MM.1S (cell line): Measurements from ENCODE around the gene PDIA6.

Experiments
- DNase-seq: peaks from one replicate; pipeline ENCODE4 v3.0.0-alpha.2; 2015
- H2AFZ ChIP-seq: fragments of 300-600 bp; sonication (generic); 2 replicates; pipeline ENCODE4 v1.6.0; 2016; ENCODE audit warnings: antibody characterized with exemption, low read length
- H3F3A ChIP-seq: fragments of 300-600 bp; sonication (generic); 2 replicates; pipeline ENCODE4 v1.6.1; 2016; ENCODE audit warnings: mild to moderate bottlenecking, antibody characterized with exemption, low read length, moderate library complexity, mixed read lengths; ENCODE audit not compliant: insufficient read depth
- H3K27ac ChIP-seq: fragments of 300-600 bp; sonication (generic); 2 replicates; pipeline ENCODE4 v1.5.1; 2016; ENCODE audit warnings: mild to moderate bottlenecking, low read length
- H3K27me3 ChIP-seq: fragments of 300-600 bp; sonication (generic); replicated peaks from 2 replicates; pipeline ENCODE4 v1.6.0; 2016; ENCODE audit warnings: low read length; ENCODE audit not compliant: insufficient read depth
- H3K36me3 ChIP-seq: fragments of 300-600 bp; sonication (generic); replicated peaks from 2 replicates; pipeline ENCODE4 v1.6.1; 2016; ENCODE audit warnings: mild to moderate bottlenecking, low read length, mixed read lengths; ENCODE audit not compliant: insufficient read depth
- H3K4me1 ChIP-seq: fragments of 300-600 bp; sonication (generic); 2 replicates; pipeline ENCODE4 v1.6.1; 2016; ENCODE audit warnings: low read length, mixed read lengths
- H3K4me2 ChIP-seq: fragments of 300-600 bp; sonication (generic); 2 replicates; pipeline ENCODE4 v1.6.0; 2016; ENCODE audit warnings: low read depth, low read length
- H3K4me3 ChIP-seq: fragments of 300-600 bp; sonication (generic); 2 replicates; pipeline ENCODE4 v1.5.1; 2016; ENCODE audit warnings: low read length, mixed read lengths
- H3K79me2 ChIP-seq: fragments of 300-600 bp; sonication (generic); 2 replicates; pipeline ENCODE4 v1.6.1; 2016; ENCODE audit warnings: mixed run types, low read length, mixed read lengths
- H3K9ac ChIP-seq: fragments of 300-600 bp; sonication (generic); 2 replicates; pipeline ENCODE4 v1.6.1; 2016; ENCODE audit warnings: low read length, mixed read lengths
- H3K9me2 ChIP-seq: fragments of 300-600 bp; sonication (generic); replicated peaks from 2 replicates; pipeline ENCODE4 v1.6.1; 2016; ENCODE audit warnings: mild to moderate bottlenecking, low read length, mixed read lengths; ENCODE audit not compliant: insufficient read depth
- H3K9me3 ChIP-seq: fragments of 300-600 bp; sonication (generic); replicated peaks from 2 replicates; pipeline ENCODE4 v1.6.1; 2016; ENCODE audit warnings: mild to moderate bottlenecking, low read length, mixed read lengths; ENCODE audit not compliant: insufficient read depth
- H4K20me1 ChIP-seq: fragments of 300-600 bp; sonication (generic); 2 replicates; pipeline ENCODE4 v1.6.1; 2016; ENCODE audit warnings: mild to moderate bottlenecking, low read length, moderate library complexity, mixed read lengths; ENCODE audit not compliant: insufficient read depth
- CTCF ChIP-seq: fragments of 300-600 bp; sonication (generic); IDR thresholded peaks from 2 replicates; pipeline ENCODE4 v1.5.1; 2016; ENCODE audit warnings: antibody characterized with exemption, low read length, mixed read lengths
- EZH2 ChIP-seq: fragments of 300-600 bp; sonication (generic); optimal IDR thresholded peaks from 2 replicates; pipeline ENCODE3; 2017; ENCODE audit warnings: low read depth, mild to moderate bottlenecking, antibody characterized with exemption, low read length, mixed read lengths
- EZH2phosphoT487 ChIP-seq: fragments of 300-600 bp; sonication (generic); IDR thresholded peaks from 2 replicates; pipeline ENCODE4 v1.6.1; 2018; ENCODE audit warnings: antibody characterized with exemption, low read length

Gene PDIA6

GRCh38 chr2:10750610-10751009, 62.0 kb downstream of the PDIA6 start:
- H3K9me3 ChIP-seq: no peaks in the 10 kb centered on the region

GRCh38 chr2:10742666-10743065, 69.9 kb downstream of the PDIA6 start:
- no peaks in the 10 kb centered on the region for H3K36me3 ChIP-seq
- no peak overlapping the region for H3K4me3 ChIP-seq
- no peaks in the 10 kb centered on the region for H3K9me2 ChIP-seq
- DNase-seq: no peak
- H2AFZ ChIP-seq: no peak overlapping the region
- no peak overlapping the region for H3K4me2 ChIP-seq
- peaks cover 3% of the 10 kb centered on the region; the same call in 1 of the 2 replicates for H3K4me1 ChIP-seq
- no peak overlapping the region for H3K27ac ChIP-seq
- H4K20me1 ChIP-seq: no peaks in the 10 kb centered on the region
- no peaks in the 10 kb centered on the region for H3F3A ChIP-seq
- no peaks in the 10 kb centered on the region for H3K27me3 ChIP-seq
- no peak overlapping the region for H3K9ac ChIP-seq
- H3K9me3 ChIP-seq: no peaks in the 10 kb centered on the region
- H3K79me2 ChIP-seq: no peaks in the 10 kb centered on the region
- TF ChIP-seq EZH2 (no peak), CTCF (no peak), EZH2phosphoT487 (no peak)

More at GRCh38 chr2:10750610-10751009, 62.0 kb downstream of the PDIA6 start:
- H3K4me2 ChIP-seq: no peak overlapping the region
- H3K79me2 ChIP-seq: no peaks in the 10 kb centered on the region
- no peaks in the 10 kb centered on the region for H3K9me2 ChIP-seq
- H3K27ac ChIP-seq: no peak overlapping the region
- no peaks in the 10 kb centered on the region for H3K27me3 ChIP-seq
- no peaks in the 10 kb centered on the region for H3F3A ChIP-seq
- no peaks in the 10 kb centered on the region for H3K36me3 ChIP-seq
- H3K4me3 ChIP-seq: no peak overlapping the region
- TF ChIP-seq CTCF (no peak), EZH2 (no peak), EZH2phosphoT487 (no peak)
- H3K4me1 ChIP-seq: peaks cover 3% of the 10 kb centered on the region; the same call in 1 of the 2 replicates
- no peak for DNase-seq
- no peak overlapping the region for H3K9ac ChIP-seq
- H4K20me1 ChIP-seq: no peaks in the 10 kb centered on the region
- H2AFZ ChIP-seq: no peak overlapping the region

- Histone ChIP-seq H3F3A (no peaks in the 10 kb centered on the region), H3K27me3 (no peaks in the 10 kb centered on the region), H3K9ac (no peak overlapping the region), H3K79me2 (no peaks in the 10 kb centered on the region), H3K9me3 (no peaks in the 10 kb centered on the region), H3K4me1 (peaks cover 3% of the 10 kb centered on the region; the same call in 1 of the 2 replicates), H2AFZ (no peak overlapping the region), H3K36me3 (no peaks in the 10 kb centered on the region), H3K27ac (no peak overlapping the region), H4K20me1 (no peaks in the 10 kb centered on the region), H3K4me3 (no peak overlapping the region), H3K9me2 (no peaks in the 10 kb centered on the region), H3K4me2 (no peak overlapping the region)
- no peak for DNase-seq
- no peak for TF ChIP-seq EZH2phosphoT487
- TF ChIP-seq EZH2: no peak
- TF ChIP-seq CTCF: no peak
These were observed 71.4 kb downstream of the PDIA6 start for GRCh38 chr2:10741139-10741538.
